Body of pancreas (tissue), 4 donors: Measurements from ENCODE around the gene ATXN10. TPM values are rescaled to one million over a fixed set of nuclear protein-coding genes. Genes with fewer than 3 reads are reported as not detected.

Experiments
- ATAC-seq: fragments of 150-250 bp; one replicate; pipeline ENCODE4 v1.9.1; 2016
- DNase-seq, 4 donors: peaks; one replicate each; pipeline ENCODE4 v3.0.0-alpha.2; 2019
- H3K27ac ChIP-seq, 4 donors: fragments of 200-600 bp; sonication (generic); 1 replicate in 3 of 4; 2 replicates in 1 of 4; pipeline versions ENCODE4 v1.5.1 to v1.6.1; 2016 to 2019; ENCODE audit warnings: mild to moderate bottlenecking in 1 of 4, mixed read lengths in 1 of 4, moderate library complexity in 1 of 4
- H3K27me3 ChIP-seq, 2 donors: fragments of 200-600 bp; sonication (generic); one replicate each; pipeline ENCODE4 v1.6.0; 2016; ENCODE audit warnings: mild to moderate bottlenecking in 1 of 2
- H3K36me3 ChIP-seq, 2 donors: fragments of 200-600 bp; sonication (generic); replicated peaks in 1 of 2; 2 replicates each; pipeline ENCODE4 v1.5.1; 2016; ENCODE audit warnings: low read depth in 2 of 2; ENCODE audit not compliant: insufficient read depth in 1 of 2
- H3K4me1 ChIP-seq: fragments of 200-600 bp; sonication (generic); one replicate; pipeline ENCODE4 v1.6.0; 2016
- H3K4me3 ChIP-seq, 2 donors: fragments of 200-600 bp; sonication (generic); 1 replicate in 1 of 2; 2 replicates in 1 of 2; pipeline ENCODE4 v1.5.1; 2016 to 2019
- H3K9me3 ChIP-seq, 3 donors: fragments of 200-600 bp; sonication (generic); 1 replicate in 2 of 3; 2 replicates in 1 of 3; pipeline ENCODE4 v1.5.1; 2016
- POLR2A ChIP-seq, 3 donors: fragments of 450-650 bp; IDR thresholded peaks; one replicate each; pipeline ENCODE4 v1.6.1; 2016; ENCODE audit warnings: antibody characterized with exemption in 3 of 3, mild to moderate bottlenecking in 2 of 3
- WGBS, 2 donors: methylation state at CpG; one replicate each; pipeline ENCODE4 v1.1.5; 2017; 5-methylcytosine and 5-hydroxymethylcytosine counted together
- intact Hi-C: fragments of 100-400 bp; cut with DNase I; formaldehyde crosslinking; loops from one replicate; pipeline ENCODE4 v1.15.1; 2023
- microRNA-seq, 2 donors: library from miRNA; unstranded; fragments of <30 nt; microRNA quantifications; one replicate each; pipeline ENCODE4, GENCODE V29; 2016; ENCODE audit warnings: borderline number of aligned reads in 2 of 2, borderline replicate concordance in 2 of 2
- small RNA-seq: library from RNA; depleted of rRNA; stranded (forward); fragments of <200 nt; gene quantifications from one replicate; pipeline ENCODE3, GENCODE V24; 2016
- total RNA-seq, 2 donors: library from RNA; depleted of rRNA; stranded (reverse); fragments of >200 nt; gene quantifications; one replicate each; pipeline ENCODE4 v1.1.0, GENCODE V29; 2016
- TF ChIP-seq, protein P1 (sequence below), 7 experiments: fragments of 450-650 bp in 4 of 7; fragments of 200-600 bp in 3 of 7; sonication (generic) in 3 of 7; IDR thresholded peaks; one replicate each; pipeline ENCODE4 v1.5.1; 2016 to 2019; ENCODE audit warnings: antibody characterized with exemption in 7 of 7

ATXN10 gene
- total RNA-seq, 2 donors from 2014 or later: 61.6 to 69.8 TPM

DNA sequence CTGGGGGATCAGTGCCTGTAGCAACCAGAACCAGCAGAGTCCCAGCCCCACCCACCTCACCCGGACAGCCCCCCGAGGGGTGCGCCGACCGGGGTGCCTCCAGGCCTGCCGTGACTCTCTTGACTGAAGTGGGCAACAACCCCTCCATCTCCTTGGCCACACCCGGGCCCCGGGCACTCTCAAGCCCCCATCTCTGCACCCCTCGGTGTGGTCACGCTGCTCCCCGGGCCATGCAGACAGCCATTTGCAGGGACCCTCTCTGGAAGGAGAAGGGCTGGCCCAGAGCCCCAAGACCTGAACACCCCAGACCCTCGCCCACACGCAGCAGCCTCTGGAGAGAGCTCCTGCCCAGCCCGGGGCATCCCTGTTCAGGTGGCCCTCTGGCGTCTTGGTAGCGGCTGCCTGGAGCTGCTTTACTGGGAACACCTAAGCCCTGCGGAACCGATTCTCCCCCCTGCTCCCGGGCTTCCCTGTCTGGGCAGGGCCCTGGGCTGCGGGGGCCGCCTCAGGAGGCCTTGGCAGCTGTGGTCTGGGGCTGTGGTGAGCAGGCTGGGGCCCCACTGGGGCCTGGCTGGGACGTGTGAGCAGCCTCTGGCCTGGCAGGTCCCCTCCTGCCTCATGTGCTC is 220.5 kb downstream of the ATXN10 start:
- DNase-seq: no peak
- intact Hi-C loops: no loop called here
- H3K4me1 ChIP-seq: peaks cover 17% of the 10 kb centered on the region
- no peaks in the 10 kb centered on the region for H3K36me3 ChIP-seq
- no peaks in the 10 kb centered on the region for H3K27me3 ChIP-seq
- WGBS, 2 donors: 51 to 73% methylated on average over 4 to 18 of the region's 22 CpGs
- H3K27ac ChIP-seq: no peak overlapping the region
- ATAC-seq: no peak
- no peak overlapping the region for H3K4me3 ChIP-seq
- no peaks in the 10 kb centered on the region for H3K9me3 ChIP-seq
- TF ChIP-seq POLR2A (IDR thresholded peaks at IDR 0.05): no peak
- TF ChIP-seq, protein P1, sequence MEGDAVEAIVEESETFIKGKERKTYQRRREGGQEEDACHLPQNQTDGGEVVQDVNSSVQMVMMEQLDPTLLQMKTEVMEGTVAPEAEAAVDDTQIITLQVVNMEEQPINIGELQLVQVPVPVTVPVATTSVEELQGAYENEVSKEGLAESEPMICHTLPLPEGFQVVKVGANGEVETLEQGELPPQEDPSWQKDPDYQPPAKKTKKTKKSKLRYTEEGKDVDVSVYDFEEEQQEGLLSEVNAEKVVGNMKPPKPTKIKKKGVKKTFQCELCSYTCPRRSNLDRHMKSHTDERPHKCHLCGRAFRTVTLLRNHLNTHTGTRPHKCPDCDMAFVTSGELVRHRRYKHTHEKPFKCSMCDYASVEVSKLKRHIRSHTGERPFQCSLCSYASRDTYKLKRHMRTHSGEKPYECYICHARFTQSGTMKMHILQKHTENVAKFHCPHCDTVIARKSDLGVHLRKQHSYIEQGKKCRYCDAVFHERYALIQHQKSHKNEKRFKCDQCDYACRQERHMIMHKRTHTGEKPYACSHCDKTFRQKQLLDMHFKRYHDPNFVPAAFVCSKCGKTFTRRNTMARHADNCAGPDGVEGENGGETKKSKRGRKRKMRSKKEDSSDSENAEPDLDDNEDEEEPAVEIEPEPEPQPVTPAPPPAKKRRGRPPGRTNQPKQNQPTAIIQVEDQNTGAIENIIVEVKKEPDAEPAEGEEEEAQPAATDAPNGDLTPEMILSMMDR (IDR thresholded peaks at IDR 0.05): no peak

- H3K27me3 ChIP-seq: no peaks in the 10 kb centered on the region
- intact Hi-C loops: no loop called here
- H3K4me1 ChIP-seq: peaks cover 12% of the 10 kb centered on the region
- no peaks in the 10 kb centered on the region for H3K36me3 ChIP-seq
- H3K9me3 ChIP-seq: no peaks in the 10 kb centered on the region
- TF ChIP-seq, protein P1 (IDR thresholded peaks at IDR 0.05): no peak
- no peak for TF ChIP-seq POLR2A (IDR thresholded peaks at IDR 0.05)
- WGBS, 2 donors: 33 to 74% methylated on average over 1 to 16 of the region's 16 CpGs
- ATAC-seq (no peak), DNase-seq (no peak)
- H3K4me3 ChIP-seq: no peak overlapping the region
- H3K27ac ChIP-seq: no peak overlapping the region
Observed at GRCh38 chr22:45892681-45893461, 221.2 kb downstream of the ATXN10 start.

DNA sequence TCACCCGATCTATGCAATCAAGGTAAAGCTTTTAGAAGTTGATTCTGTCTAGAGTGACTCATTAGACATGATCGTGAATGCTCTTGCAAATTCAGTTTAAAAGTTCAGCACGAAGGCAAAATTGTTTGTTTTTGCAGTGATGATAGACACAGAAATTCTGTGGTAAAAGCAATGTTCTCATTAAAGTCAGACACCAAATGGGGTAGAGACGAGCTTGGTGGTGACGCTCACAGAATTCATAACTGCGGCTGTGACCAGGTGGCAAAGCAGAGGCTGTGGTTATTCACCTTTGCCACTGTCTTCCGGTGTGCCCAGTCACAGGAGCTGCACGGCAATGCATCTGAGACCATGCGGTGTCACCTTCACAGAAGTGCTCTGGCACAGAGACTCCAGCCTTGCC is 221.9 kb downstream of the ATXN10 start:
- 74 to 80% methylated on average over 9 of the region's 9 CpGs for WGBS, 2 donors
- Histone ChIP-seq H3K4me1 (peaks cover 9% of the 10 kb centered on the region), H3K27me3 (no peaks in the 10 kb centered on the region), H3K36me3 (no peaks in the 10 kb centered on the region), H3K27ac (no peak overlapping the region), H3K9me3 (no peaks in the 10 kb centered on the region), H3K4me3 (no peak overlapping the region)
- ATAC-seq: no peak
- intact Hi-C loops: no loop called here
- DNase-seq: no peak
- TF ChIP-seq POLR2A (IDR thresholded peaks at IDR 0.05): no peak
- TF ChIP-seq, protein P1 (IDR thresholded peaks at IDR 0.05): no peak

Small RNA genes lying within 50 kb of the gene (microRNA-seq; reads per million reads assigned to microRNA genes)
- gene MIR4762: 0 to 0.47 reads per million in 2 donors

Small RNA genes lying within 50 kb of the gene (small RNA-seq; reads per million reads assigned to genes)
- gene MIR4762 (not detected), gene RNU6-1161P (not detected)

Other genes starting within 250 kb of the ATXN10 start
- 100 to 1,000 TPM in 1 of 2 donors, 10 to 100 TPM in 1; 97.0 to 119 TPM for gene FBLN1, start 169.0 kb upstream of the ATXN10 start, total RNA-seq